GM12878 (cell line): ENCODE results near the gene ACTR8. TPM values are rescaled to one million over a fixed set of nuclear protein-coding genes. Genes with fewer than 3 reads are reported as not detected.

Experiments
- CEBPB ChIP-seq, 2 experiments: fragments of 150-350 bp in 1 of 2; IDR thresholded peaks; 2 replicates each; pipeline ENCODE4 v1.6.1; 2012 to 2014; ENCODE audit warnings: low read depth in 2 of 2, low read length in 2 of 2, borderline replicate concordance in 1 of 2, inconsistent platforms in 1 of 2
- CHD4 ChIP-seq: fragments of 200-600 bp; sonication (generic); IDR thresholded peaks from 2 replicates; pipeline ENCODE4 v1.6.1; 2016; ENCODE audit warnings: mild to moderate bottlenecking
- CREM ChIP-seq: IDR thresholded peaks from 2 replicates; pipeline ENCODE4 v1.6.1; 2014; ENCODE audit warnings: antibody characterized with exemption, low read depth
- ESRRA ChIP-seq: IDR thresholded peaks from 2 replicates; pipeline ENCODE4 v1.6.1; 2012; ENCODE audit warnings: mild to moderate bottlenecking, low read length, improper control_type of control experiment
- FOXK2 ChIP-seq: fragments of 450-650 bp; IDR thresholded peaks from 2 replicates; pipeline ENCODE4 v1.6.1; 2017; ENCODE audit warnings: mild to moderate bottlenecking, moderate library complexity
- FOXM1 ChIP-seq: IDR thresholded peaks from 2 replicates; pipeline ENCODE4 v1.6.1; 2012; ENCODE audit warnings: low read depth, mild to moderate bottlenecking, inconsistent platforms, low read length, moderate library complexity
- IKZF1 ChIP-seq: fragments of 450-650 bp; conservative IDR thresholded peaks from 2 replicates; pipeline ENCODE4 v1.6.1; 2017; ENCODE audit warnings: antibody characterized with exemption, mild to moderate bottlenecking
- IKZF2 ChIP-seq, 2 experiments: fragments of 450-650 bp; IDR thresholded peaks; 2 replicates each; pipeline ENCODE4 v1.6.1; 2017; ENCODE audit warnings: mild to moderate bottlenecking in 2 of 2, moderate library complexity in 2 of 2
- IRF4 ChIP-seq: IDR thresholded peaks from 2 replicates; pipeline ENCODE4 v1.6.1; 2011; ENCODE audit warnings: low read depth, low read length
- JUND ChIP-seq: IDR thresholded peaks from 2 replicates; pipeline ENCODE4 v1.6.1; 2012; ENCODE audit warnings: low read depth, mild to moderate bottlenecking, low read length, improper control_type of control experiment, moderate library complexity
- KLF5 ChIP-seq: fragments of 450-650 bp; IDR thresholded peaks from 2 replicates; pipeline ENCODE4 v1.6.1; 2014; ENCODE audit warnings: mild to moderate bottlenecking; ENCODE audit not compliant: partially characterized antibody
- MTA2 ChIP-seq: fragments of 450-650 bp; IDR thresholded peaks from 2 replicates; pipeline ENCODE4 v1.6.1; 2016; ENCODE audit warnings: low read depth, mild to moderate bottlenecking, moderate library complexity
- NR2C1 ChIP-seq: fragments of 450-650 bp; IDR thresholded peaks from 2 replicates; pipeline ENCODE4 v1.6.1; 2017; ENCODE audit warnings: antibody characterized with exemption, mild to moderate bottlenecking, moderate library complexity
- NR2C2 ChIP-seq: IDR thresholded peaks from 2 replicates; pipeline ENCODE4 v1.6.1; 2011; ENCODE audit warnings: borderline replicate concordance, low read depth; ENCODE audit not compliant: control insufficient read depth, insufficient read length
- NR2F1 ChIP-seq: fragments of 450-650 bp; conservative IDR thresholded peaks from 2 replicates; pipeline ENCODE4 v1.6.1; 2017; ENCODE audit warnings: mild to moderate bottlenecking
- NRF1 ChIP-seq: conservative IDR thresholded peaks from 2 replicates; pipeline ENCODE4 v1.6.1; 2011; ENCODE audit warnings: mild to moderate bottlenecking, low read depth, low read length, improper control_type of control experiment
- POLR2A ChIP-seq: IDR thresholded peaks from 2 replicates; pipeline ENCODE4 v1.6.1; 2011; ENCODE audit warnings: low read depth, mild to moderate bottlenecking, low read length
- RAD21 ChIP-seq: IDR thresholded peaks from 2 replicates; pipeline ENCODE4 v1.6.1; 2011; ENCODE audit warnings: mild to moderate bottlenecking, low read depth, low read length, moderate library complexity; ENCODE audit not compliant: insufficient read depth
- SMARCA5 ChIP-seq: fragments of 450-650 bp; IDR thresholded peaks from 2 replicates; pipeline ENCODE4 v1.6.1; 2017; ENCODE audit warnings: mild to moderate bottlenecking
- SMC3 ChIP-seq: IDR thresholded peaks from 2 replicates; pipeline ENCODE4 v1.6.1; 2011; ENCODE audit warnings: low read length, improper control_type of control experiment, borderline replicate concordance
- SP1 ChIP-seq: IDR thresholded peaks from one replicate; pipeline ENCODE4 v1.6.1; 2011; ENCODE audit warnings: low read depth, low read length
- SREBF1 ChIP-seq: IDR thresholded peaks from 2 replicates; pipeline ENCODE4 v1.6.1; 2012; ENCODE audit warnings: mild to moderate bottlenecking, low read length
- SREBF2 ChIP-seq: IDR thresholded peaks from 2 replicates; pipeline ENCODE4 v1.6.1; 2012; ENCODE audit warnings: mild to moderate bottlenecking, low read length
- SRF ChIP-seq, 2 experiments: IDR thresholded peaks; 2 replicates each; pipeline ENCODE4 v1.6.1; 2011; ENCODE audit warnings: low read depth in 2 of 2, low read length in 2 of 2, mild to moderate bottlenecking in 1 of 2, moderate library complexity in 1 of 2
- TARDBP ChIP-seq: IDR thresholded peaks from 2 replicates; pipeline ENCODE4 v1.6.1; 2016; ENCODE audit warnings: borderline replicate concordance
- USF1 ChIP-seq: IDR thresholded peaks from 2 replicates; pipeline ENCODE4 v1.6.1; 2011; ENCODE audit warnings: borderline replicate concordance, low read depth, mild to moderate bottlenecking, moderate library complexity, mixed read lengths, low read length; ENCODE audit not compliant: insufficient read depth; ENCODE audit errors: extremely low read length
- ZBTB40 ChIP-seq: fragments of 450-650 bp; IDR thresholded peaks from 2 replicates; pipeline ENCODE4 v1.6.1; 2016; ENCODE audit warnings: mild to moderate bottlenecking, moderate library complexity, borderline replicate concordance
- ZNF274 ChIP-seq: IDR thresholded peaks from one replicate; pipeline ENCODE4 v1.8.0; 2011; ENCODE audit not compliant: insufficient read length, insufficient read depth
- ZZZ3 ChIP-seq: IDR thresholded peaks from 2 replicates; pipeline ENCODE4 v1.6.1; 2011; ENCODE audit warnings: low read depth; ENCODE audit not compliant: control insufficient read depth, insufficient read length
- polyA plus RNA-seq, 11 experiments: library from polyadenylated mRNA; depleted of rRNA in 4 of 11; unstranded in 6 of 11; stranded (reverse) in 5 of 11; fragments of >200 nt; fragmentation: Nextera tagmentation in 4 of 11; fragmentation: Illumina TruSeq in 1 of 11; extraction: Ambion mirVana in 4 of 11; extraction: Trizol in 1 of 11; gene quantifications; 1 replicate in 1 of 11; 2 replicates in 10 of 11; pipeline versions ENCODE4 v1.2.1 to v1.2.3, GENCODE V29; 2011 to 2016; ENCODE audit warnings: inconsistent platforms in 2 of 11, missing spikeins in 2 of 11, low read depth in 1 of 11
- total RNA-seq, 4 experiments: library from RNA; depleted of rRNA in 3 of 4; stranded (reverse); fragments of >200 nt in 3 of 4; fragmentation: Illumina TruSeq in 1 of 4; extraction: Trizol in 1 of 4; gene quantifications; 2 replicates each; pipeline versions ENCODE4 v1.2.1 to v1.2.3, GENCODE V29; 2013 to 2021

The ACTR8 gene
- total and polyA plus RNA-seq, 10 of the 15 experiments (the other 5 are each of a cell fraction or from before 2014, with no cell fraction given): 5.3 to 35.7 (median 26.4) TPM

- no peak for TF ChIP-seq MTA2
- no peak for TF ChIP-seq JUND
- peak; percentile 21 for TF ChIP-seq SP1
- TF ChIP-seq FOXM1: no peak
- TF ChIP-seq NR2C2: no peak
- TF ChIP-seq CHD4: no peak
- TF ChIP-seq ZNF274: no peak
- TF ChIP-seq CREM: peak; percentile 20; the same call in 1 of the 2 replicates
- TF ChIP-seq TARDBP: no peak
- TF ChIP-seq NRF1: peak; percentile 76
- no peak for TF ChIP-seq SRF (IDR thresholded peaks at IDR 0.05; ENCODE audit: low read depth in 2 of 2, low read length in 2 of 2)
- TF ChIP-seq SMC3: 0 out of 2 replicates have a peak, but pooled peaks have one; percentile 13
- TF ChIP-seq NR2F1: peak; percentile 68; the same call in 1 of the 2 replicates
- peak; percentile 82 for TF ChIP-seq SMARCA5
- TF ChIP-seq IKZF1: peak; percentile 87
- TF ChIP-seq KLF5: peak; percentile 43
- TF ChIP-seq IRF4: no peak
- peak; percentile 99 for TF ChIP-seq POLR2A
- no peak for TF ChIP-seq FOXK2
- TF ChIP-seq USF1: no peak
- TF ChIP-seq RAD21: no peak
- peak; percentile 36 to 56; a peak in 3 of 4 replicates for TF ChIP-seq IKZF2 (IDR thresholded peaks at IDR 0.05)
- no peak for TF ChIP-seq ZZZ3
- no peak for TF ChIP-seq ESRRA
- peak; percentile 74 for TF ChIP-seq NR2C1
- TF ChIP-seq SREBF1: no peak
- TF ChIP-seq ZBTB40: 0 out of 2 replicates have a peak, but pooled peaks have one; percentile 28
- TF ChIP-seq CEBPB (IDR thresholded peaks at IDR 0.05; ENCODE audit: borderline replicate concordance in 1 of 2, low read depth in 2 of 2, low read length in 2 of 2): no peak
- TF ChIP-seq SREBF2: no peak
Observed at GRCh38 chr3:53881691-53882593, at the start of gene ACTR8 (continued).
